Coronary artery (tissue), 2 donors: ENCODE results near the gene EDN3.
"Not testable (repeated sequence)": the region's sequence is repeated elsewhere in the genome, so short reads cannot be mapped to it uniquely, and the experiment has no call there.

Source experiments
- DNase-seq: peaks from one replicate; pipeline ENCODE4 v3.0.0-alpha.2; 2017; ENCODE audit warnings: low spot score
- H3K27ac ChIP-seq, 2 donors: fragments of 200-600 bp; sonication (generic); one replicate each; pipeline ENCODE4 v1.5.1; 2016 to 2019
- H3K4me3 ChIP-seq: fragments of 200-600 bp; sonication (generic); 2 replicates; pipeline ENCODE4 v1.5.1; 2016; ENCODE audit warnings: mild to moderate bottlenecking, moderate library complexity
- TF ChIP-seq, protein P1 (sequence below): fragments of 200-600 bp; sonication (generic); IDR thresholded peaks from one replicate; pipeline ENCODE4 v1.5.1; 2019; ENCODE audit warnings: antibody characterized with exemption

Gene EDN3

GRCh38 chr20:59334651-59335300, 34.4 kb downstream of the EDN3 start:
- no peak for DNase-seq
- no peak overlapping the region for H3K27ac ChIP-seq
- H3K4me3 ChIP-seq, result no peak overlapping the region
- TF ChIP-seq, protein P1, sequence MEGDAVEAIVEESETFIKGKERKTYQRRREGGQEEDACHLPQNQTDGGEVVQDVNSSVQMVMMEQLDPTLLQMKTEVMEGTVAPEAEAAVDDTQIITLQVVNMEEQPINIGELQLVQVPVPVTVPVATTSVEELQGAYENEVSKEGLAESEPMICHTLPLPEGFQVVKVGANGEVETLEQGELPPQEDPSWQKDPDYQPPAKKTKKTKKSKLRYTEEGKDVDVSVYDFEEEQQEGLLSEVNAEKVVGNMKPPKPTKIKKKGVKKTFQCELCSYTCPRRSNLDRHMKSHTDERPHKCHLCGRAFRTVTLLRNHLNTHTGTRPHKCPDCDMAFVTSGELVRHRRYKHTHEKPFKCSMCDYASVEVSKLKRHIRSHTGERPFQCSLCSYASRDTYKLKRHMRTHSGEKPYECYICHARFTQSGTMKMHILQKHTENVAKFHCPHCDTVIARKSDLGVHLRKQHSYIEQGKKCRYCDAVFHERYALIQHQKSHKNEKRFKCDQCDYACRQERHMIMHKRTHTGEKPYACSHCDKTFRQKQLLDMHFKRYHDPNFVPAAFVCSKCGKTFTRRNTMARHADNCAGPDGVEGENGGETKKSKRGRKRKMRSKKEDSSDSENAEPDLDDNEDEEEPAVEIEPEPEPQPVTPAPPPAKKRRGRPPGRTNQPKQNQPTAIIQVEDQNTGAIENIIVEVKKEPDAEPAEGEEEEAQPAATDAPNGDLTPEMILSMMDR, result no peak

DNA sequence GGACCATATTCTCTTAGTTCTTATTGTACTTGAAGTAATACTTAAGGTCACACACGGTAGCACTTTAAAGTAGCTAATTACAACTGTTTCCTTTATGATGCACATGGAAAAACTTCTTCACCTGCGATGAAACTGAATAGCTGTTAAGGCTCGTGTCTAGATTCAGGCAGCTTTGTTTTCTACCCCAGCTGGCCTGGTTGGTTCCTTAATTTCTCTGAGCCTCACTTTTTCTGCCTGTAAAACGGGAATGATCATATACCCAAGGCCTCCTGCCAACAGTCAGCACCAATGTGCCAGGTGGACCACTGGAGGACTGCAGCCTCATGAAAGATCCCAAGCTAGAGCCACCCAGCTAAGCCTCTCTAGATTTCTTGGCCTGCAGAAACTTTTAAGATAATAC, 35.0 kb downstream of the EDN3 start:
- Histone ChIP-seq H3K27ac (no peak overlapping the region), H3K4me3 (no peak overlapping the region)
- DNase-seq, result no peak
- TF ChIP-seq, protein P1, result no peak

- no peak for DNase-seq
- TF ChIP-seq, protein P1, result no peak
- Histone ChIP-seq H3K4me3 (no peak overlapping the region), H3K27ac (no peak overlapping the region)
Measured at GRCh38 chr20:59336540-59336939, 36.1 kb downstream of the EDN3 start.

GRCh38 chr20:59338444-59338843, 38.0 kb downstream of the EDN3 start:
- H3K27ac ChIP-seq, H3K4me3 ChIP-seq, DNase-seq: not testable (repeated sequence)

DNA sequence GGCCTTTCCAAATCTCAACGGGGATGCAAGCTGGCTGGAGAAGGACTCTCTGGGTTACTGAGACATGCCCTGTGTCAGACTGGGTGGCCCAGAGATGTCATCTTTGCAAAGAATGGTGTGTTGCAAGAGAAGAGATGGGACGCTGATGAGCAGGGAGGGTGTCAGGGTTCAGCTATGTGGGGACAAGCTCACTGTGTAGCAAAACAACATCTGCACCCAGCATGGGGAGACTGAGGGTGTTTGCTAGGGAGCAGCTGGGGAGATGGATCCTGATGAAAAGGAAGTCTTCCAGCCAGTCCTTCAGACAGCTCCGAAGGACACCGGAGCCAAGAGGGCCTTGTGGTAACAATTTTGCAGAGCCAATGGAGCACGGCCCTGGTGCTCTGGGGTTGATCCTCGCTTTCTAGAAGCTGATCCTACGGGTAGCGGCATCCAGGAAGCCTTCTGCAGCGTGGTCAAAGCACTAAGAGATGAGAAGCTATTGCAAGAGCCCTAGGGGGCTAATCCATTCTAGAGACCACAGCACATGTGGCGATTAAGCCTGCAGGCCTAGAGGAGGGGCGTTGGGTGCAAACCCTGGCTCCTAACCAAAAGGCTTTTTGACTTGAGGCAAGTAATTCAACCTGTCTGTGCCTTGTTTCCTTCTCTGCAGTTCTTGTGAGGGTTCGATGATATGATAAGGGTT, 39.9 kb downstream of the EDN3 start:
- TF ChIP-seq, protein P1, result no peak

GRCh38 chr20:59341285-59342022, 41.0 kb downstream of the EDN3 start:
- not testable (repeated sequence) for H3K27ac ChIP-seq, H3K4me3 ChIP-seq, DNase-seq

More for the DNA sequence above, 39.9 kb downstream of the EDN3 start:
- Histone ChIP-seq H3K27ac (no peak overlapping the region), H3K4me3 (no peak overlapping the region)
- DNase-seq, result no peak

GRCh38 chr20:59342023-59342957, 41.9 kb downstream of the EDN3 start:
- TF ChIP-seq, protein P1, result no peak
- no peak overlapping the region for H3K27ac ChIP-seq
- no peak for DNase-seq
- no peak overlapping the region for H3K4me3 ChIP-seq
